ENCODE measurements around the gene SLC12A3.

- TF ChIP-seq CTCF (conservative IDR thresholded peaks at IDR 0.05; ENCODE audit: low read length) (no peak), EZH2phosphoT487 (IDR thresholded peaks at IDR 0.05; ENCODE audit: borderline replicate concordance) (no peak)
These were observed 64.6 kb downstream of the SLC12A3 start for GRCh38 chr16:56929639-56930038.
